Measurements from ENCODE around the gene MYRIP.
"Not testable (repeated sequence)": the region's sequence is repeated elsewhere in the genome, so short reads cannot be mapped to it uniquely, and the experiment has no call there.

Gene MYRIP

DNA sequence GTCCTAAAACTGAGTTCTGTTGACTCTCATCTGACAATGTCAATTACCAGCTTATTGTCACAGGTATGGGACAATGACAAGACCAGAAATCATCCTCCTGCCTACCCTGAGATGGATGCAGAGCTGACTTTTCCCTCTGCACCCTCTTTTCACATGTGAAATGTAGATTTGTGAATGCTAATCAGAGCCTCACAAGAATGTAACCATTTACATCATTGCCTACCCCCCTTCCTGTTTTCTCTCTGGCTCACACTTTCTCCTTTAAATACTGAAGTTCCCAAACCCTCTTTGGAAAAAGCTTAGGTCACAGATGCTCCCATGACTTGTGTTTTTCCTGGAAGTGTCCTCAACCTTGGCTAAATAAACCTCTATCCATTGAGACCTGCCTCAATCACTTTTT lies 228.2 kb downstream of the MYRIP start:
- DNase-seq (ENCODE audit: low read depth in 2 of 2): no peak

DNA sequence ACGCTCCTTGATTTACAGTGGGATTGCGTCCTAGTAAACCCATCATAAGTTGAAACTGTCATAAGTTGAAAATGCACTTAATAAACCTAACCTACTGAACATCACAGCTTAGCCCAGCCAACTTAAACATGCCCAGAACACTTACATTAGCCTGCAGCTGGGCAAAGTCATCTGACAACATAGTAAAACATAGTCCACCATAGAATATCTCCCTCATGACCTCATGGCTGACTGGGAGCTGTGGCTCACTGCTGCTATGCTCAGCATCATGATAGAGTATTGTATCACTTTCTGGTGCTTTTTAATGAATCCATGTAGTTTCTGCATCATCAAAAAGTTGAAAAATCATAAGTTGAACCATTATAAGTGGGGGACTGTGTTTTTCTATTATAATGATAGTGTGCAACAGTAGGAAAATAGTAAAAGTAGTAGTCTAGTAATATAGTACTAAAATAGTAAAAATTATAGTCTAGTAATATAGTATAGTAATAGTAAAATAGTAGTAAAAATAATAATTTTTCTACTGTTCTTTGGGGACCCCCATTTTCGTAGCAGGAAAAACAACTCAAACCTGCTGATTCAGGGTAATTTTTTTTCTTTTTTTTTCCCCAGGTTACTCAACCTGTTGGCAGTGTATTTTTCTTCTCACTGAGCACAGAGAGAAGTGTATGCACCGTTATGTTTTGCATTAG lies 233.5 kb downstream of the MYRIP start:
- no peak for DNase-seq (ENCODE audit: low read depth in 2 of 2)

DNA sequence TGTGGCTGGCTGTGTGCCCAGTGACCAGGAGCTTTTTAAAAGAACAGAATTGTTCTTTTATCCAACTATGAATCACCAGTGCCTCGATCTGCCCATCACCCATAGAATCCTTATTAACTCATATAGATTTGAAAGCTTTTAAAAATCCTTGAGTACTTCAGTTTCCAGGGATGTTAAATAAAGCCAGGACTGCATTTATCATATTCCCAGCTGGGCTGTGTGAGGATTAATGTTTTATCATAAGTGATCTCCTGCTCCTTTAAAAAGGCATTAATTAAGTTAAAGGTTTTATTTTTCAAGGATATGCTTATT lies 234.0 kb downstream of the MYRIP start:
- no peak for DNase-seq (ENCODE audit: low read depth in 2 of 2)

DNA sequence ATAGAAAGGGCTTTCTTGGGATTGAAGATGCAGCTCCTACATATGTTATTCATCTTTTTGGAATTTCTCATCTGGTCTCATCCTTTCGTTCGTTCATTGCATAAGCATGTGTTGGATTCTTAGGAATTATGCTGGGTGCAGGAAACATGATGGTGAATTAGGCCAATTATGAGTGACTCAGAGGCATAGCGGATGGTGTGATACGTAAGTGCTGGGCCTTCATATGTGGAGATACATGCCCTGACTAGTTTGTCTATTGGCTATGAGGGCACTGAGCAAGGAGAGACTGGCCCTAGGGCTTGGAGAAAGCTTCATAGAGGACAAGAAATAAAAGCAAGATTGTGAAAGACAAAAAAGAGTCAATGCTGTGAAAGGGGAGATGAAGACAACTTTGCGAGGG lies 235.1 kb downstream of the MYRIP start:
- DNase-seq (ENCODE audit: low read depth in 2 of 2): no peak

DNA sequence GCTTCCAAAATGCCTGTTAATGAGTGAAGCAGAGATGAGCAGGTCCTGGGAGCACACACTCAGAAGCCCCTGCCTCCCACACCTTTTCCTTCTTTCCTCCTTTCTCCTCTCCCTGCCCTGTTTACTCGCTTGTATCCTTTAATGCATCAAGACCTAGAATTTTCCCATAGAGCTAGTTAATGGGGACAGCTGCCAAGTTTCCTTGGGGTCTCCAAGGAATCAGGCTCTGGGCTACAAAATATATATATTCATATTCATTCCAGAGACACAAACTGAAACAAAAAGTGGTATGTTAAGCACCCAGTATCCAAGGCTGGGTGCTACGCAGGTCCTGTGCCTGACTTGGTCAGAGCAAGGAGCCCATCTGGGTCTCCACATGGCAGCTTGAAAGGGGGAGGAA lies 235.6 kb downstream of the MYRIP start:
- no peak for DNase-seq (ENCODE audit: low read depth in 2 of 2)

GRCh38 chr3:40046149-40046548 lies 236.7 kb downstream of the MYRIP start:
- no peak for DNase-seq (ENCODE audit: low read depth in 2 of 2)

- DNase-seq (ENCODE audit: low read depth in 2 of 2): no peak
Measured at GRCh38 chr3:40047406-40047805, 238.0 kb downstream of the MYRIP start.

- DNase-seq (ENCODE audit: low read depth in 2 of 2): no peak
Measured at GRCh38 chr3:40053663-40054062, 244.3 kb downstream of the MYRIP start.

DNA sequence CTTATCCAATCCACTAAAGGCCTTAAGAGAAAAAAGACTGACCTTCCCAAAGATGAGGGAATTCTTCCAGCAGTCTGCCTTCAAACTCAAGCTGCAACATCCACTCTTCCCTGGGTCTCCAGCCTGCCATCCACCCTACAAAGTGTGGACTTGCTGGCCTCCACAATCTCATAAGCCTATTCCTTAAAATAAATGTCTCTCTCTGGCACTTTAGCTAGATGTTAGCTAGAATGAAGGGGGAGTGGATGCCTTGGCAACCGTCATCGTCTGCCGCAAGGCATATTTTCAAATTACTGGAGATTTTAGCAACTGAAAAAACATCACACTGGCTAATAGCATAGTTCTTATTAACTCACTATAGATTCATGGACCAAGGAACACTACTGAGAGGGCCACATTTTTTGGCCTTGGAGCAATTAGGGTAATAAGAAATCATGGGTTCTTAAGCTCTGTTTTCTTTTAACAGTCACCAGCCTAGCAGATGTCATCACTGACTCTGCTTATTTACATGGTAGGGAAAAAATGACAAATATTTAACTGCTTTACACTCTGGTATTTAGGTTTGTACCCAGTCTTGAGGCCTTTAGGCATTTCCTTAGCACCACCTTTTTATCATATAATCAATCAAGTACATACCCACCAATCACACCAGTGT lies 245.3 kb downstream of the MYRIP start:
- no peak for DNase-seq (ENCODE audit: low read depth in 2 of 2)

- no peak for DNase-seq (ENCODE audit: low read depth in 2 of 2)
Measured at GRCh38 chr3:40055361-40055760, 246.0 kb downstream of the MYRIP start.

DNA sequence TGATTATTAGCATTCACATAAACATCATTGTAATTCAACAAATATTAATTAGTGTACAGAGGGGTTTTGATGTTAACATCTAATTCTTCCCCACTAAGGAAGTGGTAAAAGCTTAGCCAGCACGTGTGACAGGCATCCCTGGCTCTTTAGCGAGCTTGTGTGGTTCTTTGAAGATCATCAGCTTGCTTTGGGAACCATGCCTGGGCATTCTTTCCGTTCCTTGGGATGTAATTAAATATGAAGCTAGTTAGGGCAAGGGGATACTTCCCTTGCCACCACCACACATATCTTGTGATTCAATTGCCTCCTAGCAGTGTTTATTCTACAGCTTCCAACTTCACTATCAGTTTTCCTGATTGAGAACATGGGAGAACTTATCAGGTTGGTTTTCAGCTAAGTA lies 246.5 kb downstream of the MYRIP start:
- DNase-seq (ENCODE audit: low read depth in 2 of 2): no peak

- no peak for DNase-seq (ENCODE audit: low read depth in 2 of 2)
Measured at GRCh38 chr3:40057077-40057476, 247.7 kb downstream of the MYRIP start.

DNA sequence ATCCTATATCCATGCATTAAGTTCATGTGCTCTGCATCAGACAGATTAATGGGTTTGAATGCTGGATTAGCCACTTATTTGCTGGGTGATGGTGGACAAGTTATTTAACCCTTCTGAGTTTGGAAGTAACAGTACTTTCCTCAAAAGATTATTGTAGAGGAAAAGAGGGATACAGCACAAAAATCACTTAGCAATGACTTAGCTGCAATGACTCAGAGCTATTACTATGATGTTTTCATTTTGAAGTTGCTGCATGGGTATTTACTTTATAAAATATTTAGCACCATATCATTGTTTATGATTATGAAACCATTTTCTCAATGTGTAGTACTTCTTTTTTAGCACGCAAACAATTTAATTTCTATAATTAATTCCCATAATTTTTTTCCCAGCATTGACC lies 248.4 kb downstream of the MYRIP start:
- no peak for DNase-seq (ENCODE audit: low read depth in 2 of 2)

- no peak for DNase-seq (ENCODE audit: low read depth in 2 of 2)
Measured at GRCh38 chr3:40068636-40069035, 259.2 kb downstream of the MYRIP start.

GRCh38 chr3:40070816-40071215 lies 261.4 kb downstream of the MYRIP start:
- no peak for DNase-seq (ENCODE audit: low read depth in 2 of 2)

DNA sequence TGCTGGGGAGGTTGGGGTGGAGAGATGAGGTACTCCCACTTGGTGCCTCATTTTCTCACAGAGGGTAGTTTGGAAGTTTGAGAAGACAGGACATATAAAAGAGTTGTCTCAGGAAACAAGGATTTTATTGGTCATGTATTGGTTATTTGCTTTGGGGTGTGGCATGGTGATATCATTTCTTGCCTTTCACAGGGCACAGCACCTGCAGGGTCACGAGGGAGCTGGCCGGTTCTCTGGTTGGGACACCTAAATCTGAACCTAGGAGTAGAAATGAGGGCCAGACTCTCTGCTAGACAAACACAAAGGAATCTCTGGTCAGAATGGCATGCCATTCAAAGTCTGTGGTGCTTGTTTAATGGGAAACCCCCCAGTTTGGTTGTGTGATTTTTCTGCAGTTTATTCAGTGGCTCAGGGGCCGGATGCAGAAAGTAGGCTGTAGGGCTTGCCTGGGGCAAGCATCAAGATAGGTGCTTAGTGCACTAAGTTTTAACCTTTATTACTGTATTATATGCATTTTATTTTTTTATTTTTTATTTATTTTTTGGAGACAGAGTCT lies 262.4 kb downstream of the MYRIP start:
- no peak for DNase-seq (ENCODE audit: low read depth in 2 of 2)

- no peak for DNase-seq (ENCODE audit: low read depth in 2 of 2)
Measured at GRCh38 chr3:40073310-40074007, 264.1 kb downstream of the MYRIP start.

DNA sequence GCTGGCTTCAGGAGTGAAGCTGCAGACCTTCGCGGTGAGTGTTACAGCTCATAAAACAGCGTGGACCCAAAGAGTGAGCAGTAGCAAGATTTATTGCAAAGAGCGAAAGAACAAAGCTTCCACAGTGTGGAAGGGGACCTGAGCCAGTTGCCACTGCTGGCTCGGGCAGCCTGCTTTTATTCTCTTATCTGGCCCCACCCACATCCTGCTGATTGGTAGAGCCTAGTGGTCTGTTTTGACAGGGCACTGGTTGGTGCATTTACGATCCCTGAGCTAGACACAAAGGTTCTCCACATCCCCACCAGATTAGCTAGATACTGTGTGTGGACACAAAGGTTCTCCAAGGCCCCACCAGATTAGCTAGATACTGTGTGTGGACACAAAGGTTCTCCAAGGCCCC lies 267.7 kb downstream of the MYRIP start:
- DNase-seq (ENCODE audit: low read depth in 2 of 2): not testable (repeated sequence)

DNA sequence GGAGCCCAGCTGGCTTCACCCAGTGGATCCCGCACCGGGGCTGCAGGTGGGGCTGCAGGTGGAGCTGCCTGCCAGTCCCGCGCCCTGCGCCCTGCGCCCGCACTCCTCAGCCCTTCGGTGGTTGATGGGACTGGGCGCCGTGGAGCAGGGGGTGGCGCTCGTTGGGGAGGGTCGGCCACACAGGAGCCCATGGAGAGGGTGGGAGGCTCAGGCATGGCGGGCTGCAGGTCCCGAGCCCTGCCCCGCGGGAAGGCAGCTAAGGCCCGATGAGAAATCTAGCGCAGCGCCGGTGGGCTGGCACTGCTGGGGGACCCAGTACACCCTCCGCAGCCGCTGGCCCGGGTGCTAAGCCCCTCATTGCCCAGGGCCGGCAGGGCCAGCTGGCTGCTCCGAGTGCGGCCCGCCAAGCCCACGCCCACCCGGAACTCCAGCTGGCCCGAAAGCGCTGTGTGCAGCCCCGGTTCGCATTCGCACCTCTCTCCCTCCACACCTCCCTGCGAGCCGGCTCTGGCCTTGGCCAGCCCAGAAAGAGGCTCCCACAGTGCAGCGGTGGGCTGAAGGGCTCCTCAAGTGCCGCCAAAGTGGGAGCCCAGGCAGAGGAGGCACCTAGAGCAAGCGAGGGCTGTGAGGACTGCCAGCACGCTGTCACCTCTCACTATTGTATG lies 268.6 kb downstream of the MYRIP start:
- DNase-seq (ENCODE audit: low read depth in 2 of 2): not testable (repeated sequence)

DNA sequence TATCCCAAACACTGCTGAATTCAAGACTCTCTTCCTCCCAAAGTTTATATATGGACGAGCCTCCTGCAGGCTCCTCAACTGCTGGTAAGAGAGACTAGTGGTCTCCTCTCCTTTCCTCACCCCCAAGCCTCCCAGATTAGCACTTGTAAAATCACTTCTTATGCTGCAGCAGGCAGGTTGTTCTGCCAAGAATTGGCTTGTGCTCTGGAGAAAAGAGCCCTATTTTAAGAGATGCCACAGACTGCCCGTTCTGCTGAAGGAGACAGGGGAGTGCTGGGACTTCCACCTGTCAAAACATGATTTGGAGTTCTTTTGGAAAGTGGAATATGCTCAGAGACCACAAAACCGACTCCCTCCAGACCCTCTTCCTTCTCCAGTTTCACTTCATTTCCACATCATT lies 269.2 kb downstream of the MYRIP start:
- DNase-seq (ENCODE audit: low read depth in 2 of 2): no peak

GRCh38 chr3:40079203-40079846 lies 269.9 kb downstream of the MYRIP start:
- no peak for DNase-seq (ENCODE audit: low read depth in 2 of 2)

DNA sequence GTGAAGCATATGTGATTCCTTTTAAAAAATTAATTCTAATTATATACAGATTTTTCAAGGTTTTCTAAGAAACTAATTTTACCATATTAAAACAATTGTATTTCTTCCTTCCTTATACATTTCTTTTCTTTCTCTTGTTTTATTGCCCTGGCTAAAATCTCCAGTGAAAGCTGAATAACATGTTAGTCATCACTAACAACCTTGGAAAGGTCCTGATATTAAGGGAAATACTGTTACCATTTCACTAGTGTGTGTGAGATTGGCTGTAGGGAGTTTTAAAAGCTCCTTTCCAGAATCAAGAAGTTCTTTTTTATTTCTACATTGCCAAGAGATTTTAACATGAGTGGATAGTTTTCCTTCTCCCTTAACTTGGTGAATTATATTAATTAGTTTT lies 270.4 kb downstream of the MYRIP start:
- DNase-seq (ENCODE audit: low read depth in 2 of 2): no peak
